NCI-H2227 (cell line): ENCODE data around the gene BPIFB4.
"Not testable (repeated sequence)": the region's sequence is repeated elsewhere in the genome, so short reads cannot be mapped to it uniquely, and the experiment has no call there.

Experiments
- DNase-seq: peaks from one replicate; lab custom pipeline; 2025; ENCODE audit not compliant: unreplicated experiment; lab: John Stamatoyannopoulos, UW

BPIFB4 gene

GRCh38 chr20:33079259-33079658, at the start of gene BPIFB4:
Gene BPIFB4, plus strand, starts transcription at chr20:33079643. Its CDS starts 1,884 bp downstream, at chr20:33081527.
- no peak for DNase-seq

- no peak for DNase-seq
Observed at GRCh38 chr20:33030076-33030475, 49.4 kb upstream of the BPIFB4 start.

- DNase-seq: no peak
Observed at GRCh38 chr20:33030569-33030968, 48.9 kb upstream of the BPIFB4 start.

GRCh38 chr20:33031531-33031930, 47.9 kb upstream of the BPIFB4 start, which contains the start of gene BPIFB6:
Gene BPIFB6, plus strand, starts transcription at chr20:33031648. Its CDS starts 0 bp downstream, at chr20:33031648.
- no peak for DNase-seq

GRCh38 chr20:33032555-33032954, 46.9 kb upstream of the BPIFB4 start:
- no peak for DNase-seq

- no peak for DNase-seq
Observed at GRCh38 chr20:33033381-33033780, 46.1 kb upstream of the BPIFB4 start.

GRCh38 chr20:33034115-33034514, 45.3 kb upstream of the BPIFB4 start:
- DNase-seq: no peak

- no peak for DNase-seq
Observed at GRCh38 chr20:33034901-33035492, 44.4 kb upstream of the BPIFB4 start.

GRCh38 chr20:33037456-33037855, 42.0 kb upstream of the BPIFB4 start:
- no peak for DNase-seq

- no peak for DNase-seq
Observed at GRCh38 chr20:33038243-33038642, 41.2 kb upstream of the BPIFB4 start.

- DNase-seq: no peak
Observed at GRCh38 chr20:33042430-33042829, 37.0 kb upstream of the BPIFB4 start.

GRCh38 chr20:33042983-33043730, 36.3 kb upstream of the BPIFB4 start:
- no peak for DNase-seq

GRCh38 chr20:33043731-33044181, 35.7 kb upstream of the BPIFB4 start:
- no peak for DNase-seq

GRCh38 chr20:33045129-33045721, 34.2 kb upstream of the BPIFB4 start:
- DNase-seq: not testable (repeated sequence)

GRCh38 chr20:33046412-33046811, 33.0 kb upstream of the BPIFB4 start:
- no peak for DNase-seq

- no peak for DNase-seq
Observed at GRCh38 chr20:33051333-33051732, 28.1 kb upstream of the BPIFB4 start.

GRCh38 chr20:33053291-33054106, 25.9 kb upstream of the BPIFB4 start, which contains the start of gene BPIFB3:
Gene BPIFB3, plus strand, starts transcription at chr20:33053903. Its CDS starts 1,533 bp downstream, at chr20:33055436.
- DNase-seq: no peak

GRCh38 chr20:33054381-33054780, 25.1 kb upstream of the BPIFB4 start:
- DNase-seq: no peak

GRCh38 chr20:33054791-33055190, 24.7 kb upstream of the BPIFB4 start:
- DNase-seq: no peak

GRCh38 chr20:33059136-33059535, 20.3 kb upstream of the BPIFB4 start:
- DNase-seq: no peak

- DNase-seq: no peak
Observed at GRCh38 chr20:33059741-33060390, 19.6 kb upstream of the BPIFB4 start.
